GM19043 (cell line): Measurements from ENCODE around the gene MYO7A.

Source experiments
- ATAC-seq: cut with Tn5 transposase; IDR thresholded peaks from one replicate; pipeline ENCODE4 v1.9.1; 2021; ENCODE audit warnings: low read depth; ENCODE audit not compliant: unreplicated experiment

The MYO7A gene

DNA sequence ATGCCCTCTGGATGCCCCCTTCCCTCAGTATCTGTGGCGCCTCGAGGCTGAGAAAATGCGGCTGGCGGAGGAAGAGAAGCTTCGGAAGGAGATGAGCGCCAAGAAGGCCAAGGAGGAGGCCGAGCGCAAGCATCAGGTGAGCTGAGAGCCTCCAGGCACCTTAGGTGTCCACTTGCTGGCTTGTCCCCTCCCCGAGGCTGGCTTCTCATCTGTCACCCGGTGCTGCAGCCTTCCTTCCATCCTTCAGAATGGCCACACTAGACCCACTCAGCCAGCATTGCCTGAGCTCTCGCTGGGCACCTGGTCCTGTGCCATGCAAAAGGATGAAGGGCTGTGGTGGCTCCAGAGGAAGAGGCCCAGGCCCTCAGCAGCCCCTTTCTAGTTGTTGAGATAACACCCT, 52.3 kb downstream of the MYO7A start:
- no peak for ATAC-seq

- no peak for ATAC-seq
These were observed 53.2 kb downstream of the MYO7A start for GRCh38 chr11:77181226-77181625.

- no peak for ATAC-seq
These were observed 53.9 kb downstream of the MYO7A start for GRCh38 chr11:77181799-77182541.

DNA sequence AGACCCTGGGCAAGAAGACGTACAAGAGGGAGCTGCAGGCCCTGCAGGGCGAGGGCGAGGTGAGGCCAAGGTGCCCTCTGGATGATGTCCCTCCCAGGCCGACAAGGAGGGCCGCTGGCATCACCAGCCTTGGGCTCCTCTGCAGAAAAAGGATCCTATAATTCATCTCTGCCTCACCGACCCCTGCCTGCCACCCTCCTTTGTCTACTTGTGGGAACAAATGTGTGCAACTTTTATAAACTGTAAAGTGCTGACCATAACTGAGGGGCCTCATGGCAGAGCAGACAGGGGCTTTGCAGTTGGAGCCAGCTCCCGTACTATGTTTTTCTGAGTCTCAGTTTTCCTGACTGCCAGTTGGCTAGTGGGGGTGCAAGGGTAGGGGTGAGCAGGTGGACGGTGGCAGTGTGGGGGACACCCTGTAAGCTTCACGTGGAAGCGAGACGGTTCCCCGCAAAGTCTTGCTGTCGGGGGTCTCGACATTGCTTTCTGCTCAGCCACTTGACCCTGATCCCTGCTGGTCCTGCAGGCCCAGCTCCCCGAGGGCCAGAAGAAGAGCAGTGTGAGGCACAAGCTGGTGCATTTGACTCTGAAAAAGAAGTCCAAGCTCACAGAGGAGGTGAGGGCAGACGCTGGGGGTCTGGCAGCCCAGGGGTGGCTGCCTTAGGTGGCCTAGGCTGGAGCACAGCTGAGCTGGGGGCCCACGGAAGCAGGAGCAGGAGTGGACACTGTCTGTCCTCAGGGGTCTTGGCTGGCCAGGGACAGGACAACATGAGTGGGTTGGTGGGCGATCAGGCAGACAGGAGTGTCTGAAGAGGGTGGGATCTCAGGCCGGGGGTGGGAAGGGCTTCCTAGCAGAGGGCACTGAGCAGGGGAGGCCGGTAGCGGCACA, 54.7 kb downstream of the MYO7A start:
- no peak for ATAC-seq

GRCh38 chr11:77183431-77183984, 55.5 kb downstream of the MYO7A start:
- ATAC-seq, result no peak

- no peak for ATAC-seq
These were observed 56.3 kb downstream of the MYO7A start for GRCh38 chr11:77184136-77184860.

DNA sequence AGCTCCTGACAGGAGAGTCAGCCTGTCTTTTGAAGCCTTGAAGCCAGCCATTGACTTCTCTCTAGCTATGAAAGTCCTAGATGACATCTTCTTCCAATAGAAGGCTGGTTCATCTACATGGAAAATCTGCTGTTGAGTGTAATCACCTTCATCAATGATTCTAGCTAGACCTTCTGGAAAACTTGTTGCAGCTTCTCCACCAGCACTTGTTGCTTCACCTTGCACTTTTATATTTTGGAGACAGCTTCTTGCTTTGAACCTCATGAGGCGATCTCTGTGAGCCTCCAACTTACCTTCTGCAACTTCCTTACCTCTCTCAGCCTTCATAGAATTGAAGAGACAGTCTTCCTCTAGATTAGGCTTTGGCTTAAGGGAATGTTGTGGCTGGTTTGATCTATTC, 58.3 kb downstream of the MYO7A start:
- no peak for ATAC-seq

DNA sequence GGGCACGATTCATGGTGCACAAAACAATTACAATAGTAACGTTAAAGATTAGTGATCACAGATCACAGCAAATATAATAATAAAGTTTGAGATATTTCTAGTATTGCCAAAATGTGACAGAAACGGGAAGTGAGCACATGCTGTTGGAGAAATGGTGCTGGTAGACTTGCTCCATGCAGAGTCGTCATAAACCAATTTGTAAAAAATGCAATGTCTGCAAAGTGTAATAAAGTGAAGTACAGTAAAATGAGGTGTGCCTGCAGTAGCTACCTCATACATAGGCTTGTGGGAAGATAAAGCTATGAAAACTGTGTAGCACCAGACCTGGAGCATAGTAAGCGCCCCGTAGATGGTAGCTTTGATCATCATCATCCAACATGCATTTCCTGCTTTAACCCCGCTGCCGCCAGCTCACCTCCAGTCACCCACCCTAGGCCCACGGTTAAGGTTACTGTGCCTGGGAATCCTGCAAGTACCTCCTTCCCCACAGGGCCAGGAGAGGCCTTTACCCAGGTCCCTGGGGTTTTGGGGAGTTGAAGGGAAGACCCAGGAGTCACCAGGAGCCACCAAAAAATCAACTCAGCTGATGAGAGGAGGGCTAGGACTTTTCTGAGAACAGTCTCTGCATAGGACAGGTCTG, 59.2 kb downstream of the MYO7A start:
- ATAC-seq, result no peak

DNA sequence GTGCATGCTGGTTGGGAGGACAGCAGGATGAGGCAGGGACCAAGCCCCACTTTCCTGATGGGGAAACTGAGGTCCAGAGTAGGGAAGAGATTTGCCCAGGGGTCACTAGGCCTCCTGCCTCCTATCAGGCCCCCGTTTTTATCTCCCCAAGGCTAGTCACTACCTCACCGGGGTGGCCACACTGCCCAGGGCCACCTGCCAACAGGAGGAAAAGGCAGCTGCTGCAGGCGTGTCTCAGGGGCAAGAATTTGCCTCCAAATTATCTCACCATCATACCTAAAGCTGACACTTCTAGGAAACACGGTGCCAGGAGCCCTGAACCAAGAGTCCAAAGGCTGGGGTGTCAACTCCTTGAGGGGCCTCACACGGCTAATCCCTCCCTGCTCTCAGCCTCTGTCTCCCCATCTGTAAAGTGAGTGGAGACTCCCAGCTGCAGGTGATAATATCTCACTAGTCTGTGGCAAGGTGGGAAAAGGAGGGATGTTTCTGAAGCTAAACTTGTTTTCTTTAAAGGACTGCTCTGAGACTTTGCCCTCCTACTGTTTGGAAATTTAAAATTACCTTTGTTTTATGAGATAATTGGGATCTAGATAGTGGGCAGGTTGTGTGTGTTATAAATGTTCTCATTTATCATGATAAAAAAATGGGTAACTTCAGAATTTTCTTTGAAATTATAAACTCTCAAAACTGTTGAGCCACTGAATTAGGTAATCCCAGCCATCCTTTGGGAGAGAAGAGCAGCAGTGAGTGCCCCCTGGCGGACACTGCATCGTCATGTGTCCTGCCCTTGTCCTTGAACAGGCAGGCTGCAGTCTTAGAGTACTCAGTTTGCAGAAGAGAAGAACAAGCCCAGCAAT, 60.0 kb downstream of the MYO7A start:
- ATAC-seq, result no peak

- ATAC-seq, result no peak
These were observed 60.8 kb downstream of the MYO7A start for GRCh38 chr11:77188633-77189491.

DNA sequence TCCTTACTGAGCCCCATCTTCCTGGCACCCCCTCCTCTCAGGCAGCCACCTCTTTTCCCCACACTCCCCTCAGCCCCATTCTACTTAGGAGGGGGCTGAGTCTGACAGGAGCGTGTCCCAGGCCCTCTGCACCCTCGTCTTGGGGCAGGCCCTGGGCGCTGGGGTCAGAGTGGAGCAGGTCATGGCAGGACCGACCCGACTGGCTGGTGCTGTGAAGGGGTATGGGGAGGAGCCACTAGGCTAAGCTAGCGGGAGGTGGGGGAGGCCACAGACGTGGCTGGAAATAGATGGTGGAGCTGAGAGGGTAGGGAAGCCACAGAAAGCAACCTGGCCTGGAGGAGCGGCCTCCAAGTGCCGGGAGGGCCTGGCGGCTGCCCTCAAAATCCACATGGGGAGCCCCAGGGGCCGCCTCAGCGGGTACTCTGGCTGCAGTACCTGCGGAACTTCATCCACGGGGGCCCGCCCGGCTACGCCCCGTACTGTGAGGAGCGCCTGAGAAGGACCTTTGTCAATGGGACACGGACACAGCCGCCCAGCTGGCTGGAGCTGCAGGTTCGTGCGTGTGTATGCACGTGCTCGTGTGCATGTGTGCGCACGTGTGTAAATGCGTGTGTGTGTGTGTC, 61.7 kb downstream of the MYO7A start:
- ATAC-seq, result no peak

DNA sequence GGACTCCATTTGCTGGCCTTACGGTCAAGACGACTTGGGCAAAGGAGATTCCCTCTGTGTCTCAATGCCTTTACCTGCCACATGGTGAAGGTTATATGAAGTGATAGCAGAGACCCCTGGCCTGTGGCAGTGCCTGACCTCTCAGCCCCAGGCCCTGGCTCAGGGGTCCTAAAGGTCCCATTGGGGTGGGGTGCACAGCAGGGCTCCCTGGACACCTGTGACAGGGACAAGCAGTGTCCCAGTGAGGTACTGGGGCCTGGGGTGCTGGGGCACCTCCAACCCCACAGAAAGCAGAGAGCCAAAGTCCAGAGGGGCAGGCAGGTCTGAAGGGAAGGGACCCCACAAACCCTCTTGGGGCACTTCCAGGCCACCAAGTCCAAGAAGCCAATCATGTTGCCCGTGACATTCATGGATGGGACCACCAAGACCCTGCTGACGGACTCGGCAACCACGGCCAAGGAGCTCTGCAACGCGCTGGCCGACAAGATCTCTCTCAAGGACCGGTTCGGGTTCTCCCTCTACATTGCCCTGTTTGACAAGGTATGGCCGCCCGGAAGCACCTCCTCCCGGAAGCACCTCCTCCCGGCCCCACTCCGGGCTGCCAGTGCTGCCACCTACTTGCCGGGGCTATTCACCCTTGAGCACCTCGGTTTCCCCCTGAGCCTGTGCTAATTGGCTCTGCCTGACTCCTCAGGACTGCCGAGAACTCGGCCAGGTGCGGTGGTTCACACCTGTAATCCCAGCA, 62.5 kb downstream of the MYO7A start:
- no peak for ATAC-seq

GRCh38 chr11:77191429-77191822, 63.4 kb downstream of the MYO7A start:
- ATAC-seq, result no peak

DNA sequence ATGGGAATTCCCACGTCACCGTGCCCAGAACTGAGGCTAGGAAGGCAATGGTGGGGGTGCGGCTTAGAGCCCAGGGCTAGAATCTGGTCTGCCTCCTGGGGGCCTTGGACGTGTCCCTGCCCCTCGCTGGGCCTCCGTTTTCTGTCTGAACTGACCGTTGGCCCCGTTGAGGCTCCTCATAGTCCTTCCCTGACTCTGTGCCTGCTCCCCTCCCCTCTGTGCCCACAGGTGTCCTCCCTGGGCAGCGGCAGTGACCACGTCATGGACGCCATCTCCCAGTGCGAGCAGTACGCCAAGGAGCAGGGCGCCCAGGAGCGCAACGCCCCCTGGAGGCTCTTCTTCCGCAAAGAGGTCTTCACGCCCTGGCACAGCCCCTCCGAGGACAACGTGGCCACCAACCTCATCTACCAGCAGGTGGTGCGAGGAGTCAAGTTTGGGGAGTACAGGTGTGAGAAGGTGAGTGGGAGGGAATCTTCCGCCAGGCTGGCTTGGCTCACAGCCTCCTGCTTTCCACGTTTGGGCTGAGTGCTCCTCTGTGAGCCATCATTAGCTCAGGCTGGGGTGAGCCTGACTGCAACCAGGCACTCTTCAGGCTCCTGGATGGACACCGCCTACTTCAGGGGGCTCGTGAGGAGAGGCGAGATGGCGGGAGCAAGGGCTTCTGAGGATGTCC, 63.9 kb downstream of the MYO7A start:
- ATAC-seq, result no peak

DNA sequence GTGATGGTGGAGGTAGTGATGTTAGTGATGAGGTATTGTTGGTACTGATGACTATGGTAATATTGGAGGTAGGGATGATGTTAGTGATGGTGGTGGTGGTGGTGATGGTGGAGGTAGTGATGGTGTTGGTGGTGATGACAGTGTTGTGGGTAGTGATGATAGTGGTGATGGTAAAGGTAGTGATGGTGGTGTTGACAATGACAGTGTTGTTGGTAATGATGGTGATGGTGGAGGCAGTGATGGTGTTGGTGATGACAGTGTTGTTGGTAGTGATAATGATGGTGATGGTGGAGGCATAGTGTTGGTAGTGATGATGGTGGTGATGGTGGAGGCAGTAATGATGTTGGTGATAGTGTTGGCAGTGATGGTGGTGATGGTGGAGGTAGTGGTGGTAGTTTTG, 65.1 kb downstream of the MYO7A start:
- ATAC-seq, result no peak

GRCh38 chr11:77193911-77194830, 66.1 kb downstream of the MYO7A start:
- no peak for ATAC-seq
